K562 (cell line): ENCODE results near the gene CLDN25. TPM values are rescaled to one million over a fixed set of nuclear protein-coding genes. Genes with fewer than 3 reads are reported as not detected.

ENCODE experiments used
- ATAC-seq: fragments of 200-7000 bp; cut with Tn5 transposase; 3 replicates; pipeline ENCODE4 v1.9.1; 2020; ENCODE audit warnings: moderate library complexity
- BruUV-seq: library from RNA; stranded (reverse); fragments of 400-500 nt; replicated peaks from 2 replicates; lab custom pipeline; 2021; lab: Mats Ljungman, UMichigan
- CTCF ChIA-PET: fragments of 300-600 bp; formaldehyde crosslinking; extraction: SDS; loops from one replicate; lab custom pipeline; 2021; ENCODE audit warnings: low intra/inter-chr PET ratio; lab: Yijun Ruan, JAX
- POLR2A ChIA-PET: fragments of 300-600, 350-650 bp; sonication (Branson Sonifier 250); formaldehyde crosslinking; extraction: SDS; loops from one replicate; lab custom pipeline; 2021; ENCODE audit warnings: antibody characterized with exemption, inconsistent platforms; lab: Yijun Ruan, JAX
- DNase-seq, 4 experiments: peaks; one replicate each; pipeline versions ENCODE4 v3.0.0 to v3.0.0-alpha.2; 2011 to 2018; ENCODE audit warnings: low spot score in 3 of 4, mixed read lengths in 3 of 4; ENCODE audit errors: extremely low read depth in 1 of 4
- FAIRE-seq: peaks from 2 replicates; lab custom pipeline; 2011; peaks lifted over from hg19 to GRCh38; lab: Jason Lieb, UNC
- H2AFZ ChIP-seq: 2 replicates; pipeline ENCODE4 v1.6.0; 2011; ENCODE audit warnings: low read depth, low read length, control low read depth, inconsistent platforms
- H3K27ac ChIP-seq: fragments of 200-600 bp; 3 replicates; pipeline ENCODE4 v1.8.0; 2011; ENCODE audit warnings: low read depth, mild to moderate bottlenecking, control low read depth, inconsistent platforms, low read length, moderate library complexity, mixed read lengths; ENCODE audit errors: extremely low read depth
- H3K27me3 ChIP-seq, 2 experiments: fragments of 300-600 bp in 1 of 2; 2 replicates in 1 of 2; 3 replicates in 1 of 2; pipeline versions ENCODE4 v1.6.0 to v1.8.0; 2011; ENCODE audit warnings: inconsistent platforms in 2 of 2, low read length in 2 of 2, mild to moderate bottlenecking in 1 of 2, mixed read lengths in 1 of 2, moderate library complexity in 1 of 2; ENCODE audit not compliant: control insufficient read depth in 2 of 2, insufficient read depth in 2 of 2
- H3K36me3 ChIP-seq: fragments of 300-600 bp; 3 replicates; pipeline ENCODE4 v1.8.0; 2011; ENCODE audit warnings: mild to moderate bottlenecking, low read length, inconsistent platforms; ENCODE audit not compliant: control insufficient read depth, insufficient read depth
- H3K4me1 ChIP-seq, 2 experiments: fragments of 200-600 bp in 1 of 2; replicated peaks in 1 of 2; 2 replicates in 1 of 2; 3 replicates in 1 of 2; pipeline versions ENCODE4 v1.5.1 to v1.8.0; 2011; ENCODE audit warnings: inconsistent platforms in 2 of 2, low read length in 2 of 2, mild to moderate bottlenecking in 1 of 2, mixed read lengths in 1 of 2, moderate library complexity in 1 of 2; ENCODE audit not compliant: control insufficient read depth in 2 of 2, insufficient read depth in 2 of 2
- H3K4me2 ChIP-seq: 2 replicates; pipeline ENCODE4 v1.6.1; 2011; ENCODE audit warnings: low read length, control low read depth, inconsistent platforms, mixed read lengths; ENCODE audit not compliant: insufficient read depth
- H3K4me3 ChIP-seq: fragments of 200-600 bp; sonication (generic), shearing (Covaris generic); 2 replicates; pipeline ENCODE4 v1.5.1; 2016; ENCODE audit warnings: control low read depth, inconsistent platforms
- H3K79me2 ChIP-seq: fragments of 200-600 bp; 3 replicates; pipeline ENCODE4 v1.8.0; 2011; ENCODE audit warnings: low read length, inconsistent platforms; ENCODE audit not compliant: control insufficient read depth, insufficient read depth
- H3K9ac ChIP-seq, 2 experiments: 2 replicates each; pipeline versions ENCODE4 v1.6.0 to v1.6.1; 2011; ENCODE audit warnings: low read depth in 2 of 2, low read length in 2 of 2, control low read depth in 1 of 2, inconsistent platforms in 1 of 2, mild to moderate bottlenecking in 1 of 2, mixed read lengths in 1 of 2; ENCODE audit not compliant: insufficient read depth in 1 of 2
- H3K9me1 ChIP-seq: one replicate; pipeline ENCODE4 v1.6.0; 2011; ENCODE audit warnings: inconsistent platforms, mild to moderate bottlenecking, low read length, moderate library complexity; ENCODE audit not compliant: control insufficient read depth, insufficient read depth
- H3K9me3 ChIP-seq: replicated peaks from 2 replicates; pipeline ENCODE4 v1.5.1; 2011; ENCODE audit warnings: low read depth, low read length, inconsistent platforms; ENCODE audit not compliant: control insufficient read depth, insufficient read depth
- H4K20me1 ChIP-seq: replicated peaks from 2 replicates; pipeline ENCODE4 v1.6.1; 2011; ENCODE audit warnings: low read length, inconsistent platforms, mixed read lengths; ENCODE audit not compliant: control insufficient read depth, insufficient read depth
- ATF3 ChIP-seq, 2 experiments: fragments of 450-650 bp in 1 of 2; sonication (generic) in 1 of 2; formaldehyde crosslinking in 1 of 2; IDR thresholded peaks in 1 of 2; conservative IDR thresholded peaks in 1 of 2; 2 replicates each; pipeline versions ENCODE4 v1.6.1 to v1.8.1; 2016 to 2023; ENCODE audit warnings: mild to moderate bottlenecking in 2 of 2, moderate library complexity in 2 of 2, inconsistent platforms in 1 of 2, missing genetic modification reagents in 1 of 2
- CEBPG ChIP-seq, 3 experiments: fragments of 200-800 bp in 1 of 3; sonication (Bioruptor generic) in 1 of 3; sonication (generic) in 1 of 3; formaldehyde crosslinking in 1 of 3; IDR thresholded peaks in 2 of 3; conservative IDR thresholded peaks in 1 of 3; 2 replicates each; pipeline versions ENCODE4 v1.6.1 to v1.8.0; 2016 to 2022; ENCODE audit warnings: missing compliant biosample characterization in 2 of 3, missing genetic modification characterization in 2 of 3, mild to moderate bottlenecking in 1 of 3, missing genetic modification reagents in 1 of 3
- DLX4 ChIP-seq: fragments of 250-450 bp; sonication (Bioruptor Pico); IDR thresholded peaks from 2 replicates; pipeline ENCODE4 v1.6.1; 2021; ENCODE audit warnings: mild to moderate bottlenecking
- HOMEZ ChIP-seq: fragments of 250-450 bp; sonication (Bioruptor Pico); IDR thresholded peaks from 2 replicates; pipeline ENCODE4 v1.4.0; 2020; ENCODE audit warnings: mild to moderate bottlenecking, moderate library complexity
- PTTG1 ChIP-seq: fragments of 450-650 bp; IDR thresholded peaks from 2 replicates; pipeline ENCODE4 v1.6.1; 2016; ENCODE audit warnings: low read depth, mild to moderate bottlenecking, missing genetic modification characterization, missing compliant biosample characterization
- SETDB1 ChIP-seq: IDR thresholded peaks from one replicate; pipeline ENCODE4 v1.6.1; 2012; ENCODE audit warnings: low read length, control low read depth, inconsistent platforms
- ZKSCAN1 ChIP-seq: fragments of 150-350 bp; IDR thresholded peaks from 2 replicates; pipeline ENCODE4 v1.6.1; 2016; ENCODE audit warnings: low read depth, low read length
- WGBS: fragments of 100-300 bp; shearing (Covaris generic); methylation state at CpG from one replicate; pipeline ENCODE4 v1.1.6; 2016; ENCODE audit warnings: low coverage, mixed read lengths; ENCODE audit not compliant: insufficient coverage; ENCODE audit errors: missing lambda C conversion rate; 5-methylcytosine and 5-hydroxymethylcytosine counted together
- in situ Hi-C: fragments of 300-500 bp; cut with MboI; formaldehyde crosslinking; loops from 4 replicates; pipeline ENCODE4 v1.15.0; 2018; ENCODE audit warnings: inconsistent platforms, mixed read lengths
- intact Hi-C: fragments of 100-400 bp; cut with micrococcal nuclease; formaldehyde crosslinking; loops from 2 replicates; pipeline ENCODE4 v1.14.2; 2022
- polyA plus RNA-seq, 8 experiments: library from polyadenylated mRNA; depleted of rRNA in 4 of 8; stranded (reverse) in 5 of 8; unstranded in 3 of 8; fragments of >200 nt; fragmentation: Nextera tagmentation in 2 of 8; fragmentation: Illumina TruSeq in 1 of 8; extraction: Ambion mirVana in 2 of 8; extraction: Trizol in 1 of 8; gene quantifications; 2 replicates each; pipeline versions ENCODE4 v1.2.1 to v1.2.3, GENCODE V29; 2011 to 2014; ENCODE audit warnings: inconsistent platforms in 1 of 8, missing spikeins in 1 of 8
- total RNA-seq, 7 experiments: library from RNA; depleted of rRNA in 6 of 7; stranded (reverse); fragments of >200 nt in 6 of 7; fragmentation: Illumina TruSeq in 2 of 7; extraction: Trizol in 2 of 7; gene quantifications; 2 replicates each; pipeline versions ENCODE4 v1.2.1 to v1.2.3, GENCODE V29; 2011 to 2021; ENCODE audit warnings: low replicate concordance in 1 of 7

Gene CLDN25
- total and polyA plus RNA-seq, 9 of the 15 experiments (the other 6 are each of a cell fraction or from before 2014, with no cell fraction given): not detected

- TF ChIP-seq ATF3 (IDR thresholded peaks at IDR 0.05) (peak; percentile 62; the same call in 1 of the 2 replicates), ATF3 (CRISPR knock-in tag; conservative IDR thresholded peaks at IDR 0.05) (no peak), SETDB1 (no peak), HOMEZ (CRISPR knock-in tag) (no peak), ZKSCAN1 (0 out of 2 replicates have a peak, but pooled peaks have one; percentile 44), DLX4 (CRISPR knock-in tag) (no peak), CEBPG (CRISPR knock-in tag; IDR thresholded peaks at IDR 0.05) (no peak), CEBPG (tag; conservative IDR thresholded peaks at IDR 0.05 in 1 of 2, IDR thresholded peaks at IDR 0.05 in 1 of 2) (peak in 1 of 2 experiments; percentile 57; a peak in 2 of 4 replicates), PTTG1 (no peak)
- TF ChIP-seq, all 486 proteins: peak for 3
- CTCF ChIA-PET: no interaction called here
- H3K36me3 ChIP-seq: peaks cover 59% of the 10 kb centered on the region
Measured at GRCh38 chr11:113752932-113753331, 26.7 kb upstream of the CLDN25 start.

More at GRCh38 chr11:113752932-113753331, 26.7 kb upstream of the CLDN25 start:
- Histone ChIP-seq H3K27me3 (no peaks in the 10 kb centered on the region), H3K9ac (no peak overlapping the region), H3K4me3 (no peak overlapping the region), H2AFZ (no peak overlapping the region), H3K79me2 (no peaks in the 10 kb centered on the region), H4K20me1 (no peaks in the 10 kb centered on the region), H3K27ac (no peak overlapping the region), H3K4me2 (no peak overlapping the region), H3K9me1 (no peaks in the 10 kb centered on the region), H3K4me1 (no peaks in the 10 kb centered on the region), H3K9me3 (no peaks in the 10 kb centered on the region)
- FAIRE-seq: no peak
- no TSS peak for BruUV-seq
- POLR2A ChIA-PET: interaction anchor here (1.9 kb wide), 1 partner anchor 12 kb away, joined by 5 read pairs; no protein-coding TSS in a partner anchor
- no peak for ATAC-seq
- no peak for DNase-seq
- intact Hi-C loops: no loop called here
- WGBS: 97% methylated on average over 3 of the region's 3 CpGs
- in situ Hi-C loops: no loop called here
